Measurements from ENCODE around the gene ECEL1.
"Not testable (repeated sequence)": the region's sequence is repeated elsewhere in the genome, so short reads cannot be mapped to it uniquely, and the experiment has no call there.

Gene ECEL1, protein sequence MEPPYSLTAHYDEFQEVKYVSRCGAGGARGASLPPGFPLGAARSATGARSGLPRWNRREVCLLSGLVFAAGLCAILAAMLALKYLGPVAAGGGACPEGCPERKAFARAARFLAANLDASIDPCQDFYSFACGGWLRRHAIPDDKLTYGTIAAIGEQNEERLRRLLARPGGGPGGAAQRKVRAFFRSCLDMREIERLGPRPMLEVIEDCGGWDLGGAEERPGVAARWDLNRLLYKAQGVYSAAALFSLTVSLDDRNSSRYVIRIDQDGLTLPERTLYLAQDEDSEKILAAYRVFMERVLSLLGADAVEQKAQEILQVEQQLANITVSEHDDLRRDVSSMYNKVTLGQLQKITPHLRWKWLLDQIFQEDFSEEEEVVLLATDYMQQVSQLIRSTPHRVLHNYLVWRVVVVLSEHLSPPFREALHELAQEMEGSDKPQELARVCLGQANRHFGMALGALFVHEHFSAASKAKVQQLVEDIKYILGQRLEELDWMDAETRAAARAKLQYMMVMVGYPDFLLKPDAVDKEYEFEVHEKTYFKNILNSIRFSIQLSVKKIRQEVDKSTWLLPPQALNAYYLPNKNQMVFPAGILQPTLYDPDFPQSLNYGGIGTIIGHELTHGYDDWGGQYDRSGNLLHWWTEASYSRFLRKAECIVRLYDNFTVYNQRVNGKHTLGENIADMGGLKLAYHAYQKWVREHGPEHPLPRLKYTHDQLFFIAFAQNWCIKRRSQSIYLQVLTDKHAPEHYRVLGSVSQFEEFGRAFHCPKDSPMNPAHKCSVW

DNA sequence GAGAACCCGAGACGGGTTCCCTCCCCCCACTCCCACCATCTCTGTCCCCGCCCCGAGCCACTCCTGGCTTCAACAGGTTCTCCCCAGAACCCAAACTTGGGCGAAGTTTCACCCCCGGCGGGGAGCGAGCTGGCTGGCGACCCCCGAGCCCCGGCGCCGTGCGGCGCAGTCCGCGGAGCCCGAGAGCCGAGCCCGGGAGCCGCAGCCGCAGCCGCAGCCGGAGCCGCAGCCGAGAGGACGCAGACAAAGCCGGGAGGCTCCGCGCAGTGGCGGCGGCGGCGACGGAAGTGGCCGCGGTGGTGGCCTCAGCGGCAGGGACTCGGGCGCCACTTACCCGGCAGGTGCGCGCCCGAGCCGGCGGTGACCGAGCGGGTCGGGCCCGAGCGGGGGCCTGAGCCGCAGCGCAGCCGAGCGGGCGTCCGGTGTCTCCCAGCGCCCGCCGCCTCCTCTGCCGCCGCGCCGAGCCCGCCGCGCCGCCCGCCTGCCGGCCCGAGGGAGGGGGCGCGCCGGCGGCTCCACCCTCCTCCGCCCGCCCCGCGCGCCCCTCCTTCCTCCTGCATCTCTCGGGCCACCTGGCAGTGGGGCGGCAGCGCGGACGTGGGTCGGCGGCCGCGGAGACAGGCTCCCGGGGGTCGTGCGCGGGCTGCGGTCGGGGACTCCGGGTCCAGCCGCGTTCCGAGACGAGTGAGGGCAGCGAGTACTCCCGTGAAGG, at the start of gene ECEL1:
ECEL1 (minus strand) TSS at position 450 of the 712 bp plus-strand sequence. CDS start 1,181 bp downstream, outside the sequence.
- no peak for DNase-seq

DNA sequence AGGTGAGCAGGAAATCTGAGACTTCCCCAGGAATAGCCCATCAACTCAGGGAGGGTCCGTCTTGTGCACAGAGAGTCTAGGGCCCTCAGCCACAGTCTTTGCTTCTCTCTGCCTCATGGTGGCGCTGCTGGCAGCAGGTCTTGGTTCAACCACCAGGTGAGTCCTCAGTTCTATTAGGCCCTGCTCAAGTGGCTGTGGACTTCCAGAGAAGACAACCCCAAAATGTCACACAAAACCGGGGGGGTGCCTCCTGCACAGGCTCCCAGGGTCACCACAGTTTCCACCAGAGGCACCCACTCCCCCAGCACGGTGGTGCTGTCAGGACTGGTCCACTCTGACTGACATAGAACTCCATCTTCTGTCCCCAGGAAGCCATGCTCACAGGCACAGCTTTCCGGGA, 49.4 kb upstream of the ECEL1 start:
- no peak for DNase-seq

DNA sequence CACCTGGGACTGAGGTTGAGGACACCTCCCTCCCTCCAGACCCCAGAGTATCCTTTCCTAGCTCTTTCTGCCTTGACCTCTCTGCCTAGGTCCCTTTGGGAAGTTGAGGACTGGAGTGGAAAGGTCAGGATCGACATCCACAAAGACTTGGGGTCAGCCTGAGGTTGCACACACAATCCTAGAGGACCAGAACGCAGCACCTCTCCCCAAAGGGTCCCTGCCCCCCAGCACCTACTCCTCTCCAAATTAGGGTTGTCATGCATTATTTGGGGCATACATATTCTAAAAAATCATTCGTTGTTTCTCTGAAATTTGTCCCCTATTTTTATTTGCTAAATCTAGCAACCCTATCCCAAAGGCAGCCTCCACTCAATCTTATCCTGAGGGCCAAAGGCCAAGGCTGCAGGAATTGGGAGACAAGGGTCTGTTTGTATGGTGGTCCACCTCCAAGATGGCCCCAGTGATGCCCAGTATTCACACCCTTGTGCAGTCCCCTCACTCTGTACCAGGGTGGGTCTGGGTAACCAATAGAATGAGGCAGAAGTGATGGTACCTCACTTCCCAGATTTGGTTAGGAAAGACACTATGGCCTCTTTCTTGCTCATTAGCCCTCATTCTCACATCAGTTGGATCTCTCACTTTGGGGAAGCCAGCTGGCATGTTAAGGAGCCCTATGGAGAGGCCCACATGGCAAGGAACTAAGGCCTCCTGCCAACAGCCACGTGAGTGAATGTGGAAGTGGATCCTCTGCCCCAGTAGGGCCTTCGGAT, 48.3 kb upstream of the ECEL1 start:
- no peak for DNase-seq

DNA sequence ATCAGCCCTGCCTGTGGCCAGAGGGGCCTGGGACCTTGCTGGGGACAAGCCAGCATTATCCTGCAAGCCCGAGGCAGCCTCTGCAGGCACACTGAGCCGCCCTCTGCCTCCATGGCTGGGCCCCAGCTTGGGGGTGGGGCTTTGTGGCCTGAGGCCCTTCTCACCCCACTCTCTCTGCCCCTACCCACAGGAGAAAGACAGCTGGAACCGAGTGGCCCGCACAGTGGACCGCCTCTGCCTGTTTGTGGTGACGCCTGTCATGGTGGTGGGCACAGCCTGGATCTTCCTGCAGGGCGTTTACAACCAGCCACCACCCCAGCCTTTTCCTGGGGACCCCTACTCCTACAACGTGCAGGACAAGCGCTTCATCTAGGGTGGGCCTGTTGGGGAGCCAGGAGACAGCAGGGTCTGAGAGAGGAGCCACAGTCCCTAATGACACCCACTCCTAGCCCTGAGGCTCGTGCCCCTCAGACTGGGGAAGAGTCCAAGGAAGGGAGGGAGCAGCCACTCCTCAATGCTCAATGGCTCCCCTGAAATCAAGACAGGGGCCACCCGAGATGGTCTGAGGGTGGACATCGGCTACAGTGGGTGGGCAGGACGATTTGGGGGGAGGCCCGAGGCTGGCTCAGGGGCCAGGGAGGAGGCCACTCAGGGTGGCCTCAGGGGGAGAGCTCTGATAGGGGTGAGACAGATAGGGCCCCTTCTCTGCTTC, 47.5 kb upstream of the ECEL1 start:
- no peak for DNase-seq

DNA sequence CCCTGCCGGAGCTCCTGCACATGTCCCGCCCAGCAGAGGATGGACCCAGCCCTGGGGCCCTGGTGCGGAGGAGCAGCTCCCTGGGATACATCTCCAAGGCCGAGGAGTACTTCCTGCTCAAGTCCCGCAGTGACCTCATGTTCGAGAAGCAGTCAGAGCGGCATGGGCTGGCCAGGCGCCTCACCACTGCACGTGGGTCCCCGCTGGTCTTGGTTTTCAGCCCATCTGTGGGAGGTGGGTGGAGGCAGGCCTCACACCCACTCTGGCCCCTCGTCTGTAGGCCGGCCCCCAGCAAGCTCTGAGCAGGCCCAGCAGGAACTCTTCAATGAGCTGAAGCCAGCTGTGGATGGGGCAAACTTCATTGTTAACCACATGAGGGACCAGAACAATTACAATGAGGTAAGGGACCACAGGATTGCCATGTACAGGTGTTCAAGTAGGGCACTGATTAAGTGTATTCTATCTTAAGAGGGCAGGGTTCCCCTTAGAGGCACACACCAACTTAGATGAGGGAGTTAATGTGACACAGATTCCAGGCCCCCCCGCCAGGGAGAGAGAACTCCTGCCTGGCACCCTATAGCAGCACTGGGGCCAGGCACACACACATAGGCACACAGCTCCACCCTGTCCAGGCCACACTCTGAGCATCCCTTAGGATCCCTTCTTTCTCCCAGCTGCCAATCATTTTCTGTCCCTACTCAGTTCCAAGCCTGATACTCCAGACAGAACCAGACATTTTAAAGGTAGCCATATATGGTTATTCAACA, 46.5 kb upstream of the ECEL1 start:
- DNase-seq = no peak

DNA sequence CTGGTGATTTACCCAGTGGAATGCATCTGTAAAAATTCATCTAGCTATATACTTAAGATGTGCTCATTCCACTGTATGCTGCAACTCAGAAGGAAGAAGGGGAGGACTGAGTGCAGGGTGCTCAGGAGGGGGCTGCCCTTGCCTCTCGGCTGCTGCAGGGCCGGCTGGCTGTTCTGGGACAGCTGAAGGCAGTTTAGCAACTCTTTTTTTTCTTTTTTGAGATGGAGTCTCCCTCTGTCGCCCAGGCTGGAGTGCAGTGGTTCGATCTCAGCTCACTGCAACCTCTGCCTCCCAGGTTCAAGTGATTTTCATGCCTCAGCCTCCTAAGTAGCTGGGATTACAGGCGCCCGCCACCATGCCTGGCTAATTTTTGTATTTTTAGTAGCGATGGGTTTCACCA, 45.2 kb upstream of the ECEL1 start:
- DNase-seq = not testable (repeated sequence)

DNA sequence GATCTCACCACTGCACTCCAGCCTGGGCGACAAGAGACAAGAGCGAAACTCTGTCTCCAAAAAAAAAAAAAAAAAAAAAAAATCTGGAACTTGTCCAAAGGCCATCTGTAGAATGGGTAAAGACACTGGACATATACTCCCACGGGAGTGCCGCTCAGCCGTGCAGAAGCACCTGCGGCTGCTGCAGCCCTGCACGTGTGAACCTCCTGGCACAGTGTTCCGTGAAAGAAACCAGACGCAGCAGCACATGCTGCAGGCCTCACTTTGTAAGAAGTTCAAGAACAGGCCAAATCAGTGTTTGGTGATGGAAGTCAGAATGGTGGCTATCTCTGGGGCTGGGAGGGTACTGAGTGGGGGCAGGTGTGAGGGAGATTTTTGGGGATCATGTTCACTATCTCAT, 44.8 kb upstream of the ECEL1 start:
- no peak for DNase-seq

DNA sequence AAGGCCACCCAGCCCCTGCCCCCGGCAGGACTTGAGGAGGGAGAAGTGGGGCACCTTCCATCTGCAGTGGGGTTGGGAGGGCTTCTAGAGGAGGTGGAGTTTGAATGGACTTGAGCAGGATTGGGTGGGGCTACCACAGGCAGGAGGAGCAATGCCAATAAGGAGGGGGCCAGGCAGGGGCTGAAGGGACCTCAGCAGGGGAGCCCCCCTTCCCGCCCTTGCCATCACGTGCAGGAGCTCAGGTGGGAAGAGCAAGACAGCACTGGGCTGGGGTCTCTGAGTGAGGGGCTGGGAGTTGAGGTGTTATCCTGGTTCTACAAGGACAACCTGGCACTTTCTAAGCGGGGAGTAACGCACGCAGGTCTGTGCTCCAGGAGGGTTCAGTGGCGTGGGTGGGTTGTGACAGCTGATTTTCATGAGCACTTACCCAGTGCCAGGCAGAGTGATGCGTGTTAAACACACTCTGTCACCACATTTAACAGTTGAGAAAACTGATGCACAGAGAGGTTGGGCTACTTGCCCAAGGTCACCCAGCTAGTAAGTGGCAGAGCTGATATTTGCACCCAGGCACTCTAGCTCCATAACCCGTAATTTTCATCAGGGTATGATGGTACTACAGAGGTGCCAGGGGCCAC, 43.1 kb upstream of the ECEL1 start:
- no peak for DNase-seq

DNA sequence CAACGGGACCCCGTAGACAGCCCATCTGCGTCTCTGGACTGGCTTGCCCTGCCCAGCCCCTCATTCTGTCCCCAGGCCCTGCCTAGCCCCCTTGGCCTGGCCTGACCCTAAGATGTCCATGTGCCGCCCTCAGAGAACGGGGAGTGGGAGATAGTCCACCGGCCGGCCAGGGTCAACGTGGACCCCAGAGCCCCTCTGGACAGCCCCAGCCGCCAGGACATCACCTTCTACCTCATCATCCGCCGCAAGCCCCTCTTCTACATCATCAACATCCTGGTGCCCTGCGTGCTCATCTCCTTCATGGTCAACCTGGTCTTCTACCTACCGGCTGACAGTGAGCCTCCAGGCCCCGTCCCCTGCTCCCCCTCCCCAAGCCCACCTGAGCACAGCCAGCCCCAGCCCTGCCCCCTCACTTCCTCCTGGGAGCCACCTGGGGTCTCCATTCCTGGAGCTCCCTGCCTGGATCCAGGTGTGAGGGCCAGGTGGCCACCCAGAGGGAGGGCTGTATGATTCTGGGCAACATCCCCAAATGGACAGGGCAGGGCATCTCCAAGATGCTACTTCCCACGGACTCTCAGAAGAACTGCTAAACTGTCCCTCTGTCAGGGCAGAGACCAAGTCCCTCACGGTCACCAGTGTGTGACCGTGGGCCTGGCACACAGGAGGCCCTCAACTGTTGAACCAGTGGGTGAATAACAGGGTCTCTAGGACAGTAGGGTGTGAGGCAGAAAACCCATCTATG, 42.3 kb upstream of the ECEL1 start:
- DNase-seq = no peak

DNA sequence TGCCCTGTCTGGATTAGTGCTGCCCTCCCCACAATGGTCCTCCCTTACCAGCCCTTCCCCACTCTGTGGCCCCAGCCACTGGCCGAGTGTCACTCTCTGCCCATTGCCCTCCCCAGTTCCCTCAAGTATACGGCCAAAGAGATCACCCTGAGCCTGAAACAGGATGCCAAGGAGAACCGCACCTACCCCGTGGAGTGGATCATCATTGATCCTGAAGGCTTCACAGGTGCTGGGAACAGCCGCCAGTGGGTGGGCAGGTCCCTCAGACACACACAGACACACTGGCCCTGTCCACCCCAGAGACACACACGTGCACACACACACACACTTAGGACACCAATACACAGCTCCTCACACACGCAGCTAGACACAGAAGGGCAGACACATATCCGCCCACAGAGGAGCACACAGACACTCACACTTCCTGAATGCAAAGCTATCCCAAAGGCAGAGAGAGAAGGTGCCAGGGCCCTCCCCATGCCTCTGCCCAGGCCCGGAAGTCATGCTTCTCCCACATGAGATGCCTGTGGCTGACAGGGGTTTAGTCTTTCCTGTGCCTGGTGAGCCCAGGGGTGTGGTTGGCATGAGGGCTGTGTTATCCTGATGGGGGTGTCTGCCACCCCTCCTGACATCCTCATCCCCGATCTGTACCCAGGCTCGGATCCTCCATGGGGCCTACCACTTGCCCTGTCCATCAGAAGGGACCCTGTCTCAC, 41.3 kb upstream of the ECEL1 start:
- DNase-seq = no peak

DNA sequence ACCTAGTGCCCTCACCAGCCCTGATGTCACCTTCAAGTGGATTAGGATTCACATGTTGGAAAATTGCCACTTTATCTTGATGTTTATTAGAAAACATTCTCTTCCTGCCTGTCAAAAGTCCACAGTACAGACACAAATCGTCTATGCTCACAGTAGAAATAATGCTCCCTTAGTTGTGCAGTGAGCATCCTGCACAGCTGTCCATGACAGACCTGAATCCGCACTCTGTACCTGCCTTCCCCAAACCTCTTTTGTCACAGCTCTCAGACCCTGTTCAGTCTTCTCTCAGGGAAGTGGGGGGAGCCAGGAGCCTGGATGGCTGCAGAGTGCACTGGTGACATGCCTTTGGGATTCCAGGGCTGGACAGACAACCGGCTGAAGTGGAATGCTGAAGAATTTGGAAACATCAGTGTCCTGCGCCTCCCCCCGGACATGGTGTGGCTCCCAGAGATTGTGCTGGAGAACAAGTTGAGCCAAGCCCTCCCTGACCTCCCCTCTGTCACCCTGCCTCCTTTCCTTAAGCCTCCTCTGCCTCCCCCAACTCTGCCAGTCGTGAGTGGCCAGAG, 40.4 kb upstream of the ECEL1 start:
- no peak for DNase-seq

DNA sequence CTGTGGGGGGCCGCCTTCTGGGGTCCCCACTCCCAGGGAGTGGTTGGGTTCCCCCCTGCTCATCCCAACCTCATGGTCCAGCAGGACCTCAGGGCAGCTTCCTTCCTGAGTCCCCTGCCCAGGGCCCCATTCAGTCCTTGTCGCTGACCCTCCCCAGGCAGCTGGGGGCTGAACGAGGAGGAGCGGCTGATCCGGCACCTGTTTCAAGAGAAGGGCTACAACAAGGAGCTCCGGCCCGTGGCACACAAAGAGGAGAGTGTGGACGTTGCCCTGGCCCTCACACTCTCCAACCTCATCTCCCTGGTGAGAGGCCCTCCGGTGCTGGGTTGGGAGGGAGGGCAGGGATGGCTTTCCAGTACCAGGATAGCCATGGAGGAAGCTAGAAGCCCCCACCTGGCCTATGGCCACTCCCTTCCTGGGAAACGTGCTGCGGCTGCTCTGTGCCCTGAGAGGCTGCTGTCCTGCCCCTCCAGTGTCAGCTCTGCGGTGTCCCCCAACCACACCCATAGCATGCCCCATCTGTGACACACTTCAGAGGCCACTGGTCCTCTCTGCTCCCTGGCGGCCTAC, 38.8 kb upstream of the ECEL1 start:
- no peak for DNase-seq

DNA sequence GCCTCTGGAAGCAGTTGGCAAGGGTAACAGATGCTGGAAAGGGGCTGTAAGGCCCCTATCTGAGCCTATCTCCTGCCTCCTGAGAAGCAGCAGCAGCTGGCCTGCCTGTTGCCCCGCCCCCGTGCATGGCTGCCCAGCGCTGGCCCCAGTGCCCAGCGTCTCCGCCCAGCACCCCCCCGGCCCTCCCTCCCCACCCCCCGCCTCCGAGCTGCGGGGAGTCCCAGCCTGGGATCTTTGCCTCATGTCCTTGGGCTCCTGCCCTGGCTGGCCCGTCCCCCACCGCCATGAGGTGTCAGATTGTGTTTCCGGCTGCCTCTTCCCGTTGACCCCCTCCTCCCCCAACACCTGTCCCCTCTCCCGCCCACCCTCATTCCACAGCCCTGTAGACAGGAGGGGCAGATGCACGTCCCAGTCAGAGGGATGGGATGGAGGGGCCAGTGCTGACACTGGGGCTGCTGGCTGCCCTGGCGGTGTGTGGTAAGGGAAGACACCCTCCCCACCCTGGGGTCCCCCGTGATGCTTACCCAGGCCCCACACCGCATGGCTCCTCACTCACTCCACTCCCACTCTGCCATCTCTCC, 38.2 kb upstream of the ECEL1 start, which contains the start of gene CHRND:
CHRND (plus strand) TSS at position 370 of the 581 bp plus-strand sequence; CDS start at position 426, 56 bp downstream.
- no peak for DNase-seq

DNA sequence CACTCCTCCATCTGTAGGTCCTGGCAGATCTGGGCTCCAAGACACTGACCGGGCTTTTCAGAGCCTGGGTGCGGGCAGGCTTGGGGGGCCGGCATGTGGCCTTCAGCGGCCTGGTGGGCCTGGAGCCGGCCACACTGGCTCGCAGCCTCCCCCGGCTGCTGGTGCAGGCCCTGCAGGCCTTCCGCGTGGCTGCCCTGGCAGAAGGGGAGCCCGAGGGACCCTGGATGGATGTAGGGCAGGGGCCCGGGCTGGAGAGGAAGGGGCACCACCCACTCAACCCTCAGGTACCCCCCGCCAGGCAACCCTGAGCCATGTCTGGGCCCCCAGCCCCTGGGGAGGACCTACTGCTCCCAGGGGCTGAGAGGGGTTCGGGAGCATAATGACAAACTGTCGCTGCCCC, 37.6 kb upstream of the ECEL1 start:
- DNase-seq = no peak

DNA sequence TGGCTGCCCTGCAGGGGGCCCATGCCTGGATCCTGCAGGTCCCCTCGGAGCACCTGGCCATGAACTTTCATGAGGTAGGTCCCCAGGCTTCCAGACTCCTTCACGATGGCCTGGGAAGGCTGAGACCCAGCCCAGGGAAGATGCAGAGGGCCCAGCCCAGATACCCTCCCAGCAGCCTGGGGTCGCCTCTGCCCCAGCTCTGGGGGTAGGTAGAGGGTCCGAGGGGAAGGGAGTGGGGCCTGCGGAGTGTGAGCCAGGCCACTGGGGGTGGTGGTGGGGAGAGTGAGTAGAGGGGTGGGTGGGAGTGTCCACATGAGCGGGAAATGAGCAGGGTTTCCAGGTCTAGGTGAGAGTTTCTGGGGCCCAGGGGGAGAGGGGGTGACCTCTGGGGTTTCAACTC, 37.1 kb upstream of the ECEL1 start:
- DNase-seq = no peak

DNA sequence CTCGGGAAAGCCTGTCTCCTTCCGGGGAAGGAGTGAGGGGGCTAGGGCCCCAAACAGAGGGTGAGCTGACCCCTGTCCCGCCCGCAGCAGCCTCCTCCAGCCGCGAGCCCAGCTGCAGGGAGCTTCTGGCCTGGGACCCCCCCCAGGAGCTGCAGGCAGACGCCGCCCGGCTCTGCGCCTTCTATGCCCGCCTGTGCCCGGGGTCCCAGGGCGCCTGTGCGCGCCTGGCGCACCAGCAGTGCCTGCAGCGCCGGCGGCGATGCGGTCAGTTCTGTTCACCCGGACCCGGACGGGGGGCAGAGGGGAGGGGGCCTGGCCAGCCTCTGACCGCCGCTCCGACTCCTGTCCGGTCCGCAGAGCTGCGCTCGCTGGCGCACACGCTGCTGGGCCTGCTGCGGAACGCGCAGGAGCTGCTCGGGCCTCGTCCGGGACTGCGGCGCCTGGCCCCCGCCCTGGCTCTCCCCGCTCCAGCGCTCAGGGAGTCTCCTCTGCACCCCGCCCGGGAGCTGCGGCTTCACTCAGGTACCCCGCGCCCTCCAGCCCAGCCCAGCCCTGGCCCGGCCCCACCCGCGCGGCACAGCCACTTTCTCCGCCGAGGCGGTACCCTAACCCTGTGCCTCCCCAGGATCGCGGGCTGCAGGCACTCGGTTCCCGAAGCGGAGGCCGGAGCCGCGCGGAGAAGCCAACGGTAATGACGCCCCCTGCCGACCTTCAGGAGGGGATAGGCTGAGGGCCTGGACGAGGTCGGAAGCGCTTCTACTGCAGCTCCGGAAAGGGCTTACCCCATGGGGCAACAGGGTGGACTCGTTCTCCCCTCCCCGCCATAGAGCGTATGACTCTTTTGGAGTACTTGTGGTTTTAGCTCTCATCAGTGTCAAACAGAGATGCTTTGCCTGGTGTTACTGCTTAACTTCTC, 36.3 kb upstream of the ECEL1 start:
- DNase-seq = no peak

DNA sequence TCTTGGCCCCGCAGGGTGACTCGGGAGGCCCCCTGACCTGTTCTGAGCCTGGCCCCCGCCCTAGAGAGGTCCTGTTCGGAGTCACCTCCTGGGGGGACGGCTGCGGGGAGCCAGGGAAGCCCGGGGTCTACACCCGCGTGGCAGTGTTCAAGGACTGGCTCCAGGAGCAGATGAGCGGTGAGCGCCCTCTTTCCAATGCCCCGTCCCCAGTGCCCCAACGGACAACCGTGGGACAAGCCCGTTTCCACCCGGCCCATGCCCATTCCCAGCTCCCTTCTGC, 35.7 kb upstream of the ECEL1 start:
- no peak for DNase-seq
